Middle frontal gyrus (tissue), 1 donor: ENCODE measurements around the gene AGAP1.
A peak's percentile ranks its signal among the peaks of the same experiment; 100 is the strongest.

ENCODE experiments used
- DNase-seq: peaks from one replicate; pipeline ENCODE4 v3.0.0-alpha.2; 2015; ENCODE audit warnings: low spot score; ENCODE audit errors: extremely low spot score

AGAP1 gene

DNA sequence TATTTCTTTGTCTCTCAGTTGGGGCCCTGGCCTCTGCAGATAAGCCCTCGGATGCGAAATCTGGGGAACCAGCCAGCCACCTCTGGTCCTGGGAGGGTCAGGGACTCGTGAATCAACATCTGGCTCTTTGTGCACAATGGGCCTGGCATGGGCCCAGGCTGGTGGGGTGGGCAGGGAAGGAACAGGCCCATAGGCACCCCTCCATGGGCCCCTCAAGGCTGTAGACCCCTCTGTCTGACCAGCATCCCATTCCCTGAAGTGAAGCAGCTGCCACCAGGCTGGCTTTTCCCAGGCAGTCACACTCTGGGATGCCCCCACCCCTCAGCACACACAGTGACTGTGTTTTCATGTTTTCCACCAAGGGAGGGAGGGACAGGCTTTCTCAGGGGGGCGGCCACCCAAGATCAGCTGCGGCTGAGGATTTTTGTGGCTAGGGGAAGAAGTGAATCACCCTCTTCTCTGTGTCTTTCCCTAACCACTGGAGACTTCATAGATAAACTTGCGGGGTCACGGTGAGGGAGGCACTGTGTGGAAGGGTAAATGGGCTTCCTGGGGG is 166.0 kb downstream of the AGAP1 start:
- DNase-seq, result no peak

GRCh38 chr2:235660484-235661082 is 166.7 kb downstream of the AGAP1 start:
- DNase-seq, result no peak

DNA sequence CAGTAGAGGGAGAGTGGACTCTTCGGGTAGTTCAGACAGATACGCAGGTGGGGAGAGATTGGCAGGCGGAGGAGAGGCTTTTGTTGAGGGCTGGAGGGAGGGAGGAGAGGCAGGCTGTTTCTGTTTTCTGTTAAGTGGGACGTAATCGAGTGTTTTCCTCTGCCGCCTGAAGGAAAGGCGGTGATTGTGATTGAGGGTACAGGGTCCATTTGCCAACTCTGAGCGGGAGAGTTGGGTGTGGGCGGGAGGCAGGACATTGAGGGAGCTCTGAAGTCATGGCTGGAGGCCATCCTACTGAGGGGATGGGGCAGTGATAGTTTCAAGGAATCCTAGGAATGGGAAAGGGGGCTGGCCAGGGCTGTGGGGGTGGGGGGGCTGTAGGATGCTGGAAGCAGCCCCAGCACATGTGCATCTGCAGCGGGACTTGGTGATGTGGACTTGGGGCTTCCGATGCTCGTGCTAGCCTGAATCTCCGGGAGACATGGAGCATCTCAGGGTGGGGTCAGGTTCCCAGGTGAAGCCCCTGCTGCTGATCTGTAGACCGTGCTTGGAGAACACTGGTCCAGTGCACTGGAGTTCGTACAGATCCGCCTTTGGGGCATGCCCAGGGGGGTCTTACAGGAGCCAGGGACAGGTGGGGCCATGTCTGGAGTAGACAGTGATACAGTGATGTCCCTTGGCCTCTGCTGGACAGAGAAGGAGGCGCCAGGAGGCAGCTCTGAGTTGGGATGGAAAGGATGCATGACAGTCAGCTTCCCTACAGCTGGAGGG is 167.5 kb downstream of the AGAP1 start:
- no peak for DNase-seq

- DNase-seq, result no peak
Observed at GRCh38 chr2:235661952-235662351, 168.1 kb downstream of the AGAP1 start.

GRCh38 chr2:235663875-235664274 is 170.0 kb downstream of the AGAP1 start:
- no peak for DNase-seq

- DNase-seq, result no peak
Observed at GRCh38 chr2:235665661-235666212, 171.9 kb downstream of the AGAP1 start.

DNA sequence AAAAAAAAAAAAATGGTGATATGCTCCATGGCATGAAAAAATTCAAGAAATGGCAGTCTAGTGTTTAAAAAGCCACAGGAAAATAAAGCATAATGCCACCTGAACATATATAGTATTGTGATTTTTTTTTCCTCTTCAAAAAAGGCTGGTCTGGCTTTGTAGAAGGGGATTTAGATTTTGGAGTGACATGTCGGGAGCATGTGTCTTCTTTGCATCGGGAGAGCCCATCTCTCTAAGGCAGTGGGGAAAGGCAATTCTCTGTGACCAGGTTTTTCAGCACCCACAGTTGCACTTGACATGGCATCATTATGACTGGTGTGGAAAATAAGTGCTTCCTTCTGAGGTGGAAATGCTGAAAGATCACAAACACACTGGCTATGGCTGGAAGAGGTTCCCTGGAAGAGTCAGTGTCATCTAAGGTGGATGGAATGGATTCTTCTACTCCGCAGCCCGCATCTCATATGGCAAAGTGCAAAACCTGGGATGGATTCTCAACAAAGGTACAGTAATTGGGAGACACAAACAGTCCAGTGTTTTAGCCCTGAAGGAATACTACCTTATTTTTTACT is 172.5 kb downstream of the AGAP1 start:
- peak; percentile 71 for DNase-seq

- DNase-seq, result no peak
Observed at GRCh38 chr2:235668782-235669181, 174.9 kb downstream of the AGAP1 start.

GRCh38 chr2:235669269-235669831 is 175.5 kb downstream of the AGAP1 start:
- peak; percentile 50 for DNase-seq

GRCh38 chr2:235669983-235670962 is 176.4 kb downstream of the AGAP1 start:
- peak; percentile 48 for DNase-seq

- DNase-seq, result no peak
Observed at GRCh38 chr2:235670974-235671787, 177.3 kb downstream of the AGAP1 start.

DNA sequence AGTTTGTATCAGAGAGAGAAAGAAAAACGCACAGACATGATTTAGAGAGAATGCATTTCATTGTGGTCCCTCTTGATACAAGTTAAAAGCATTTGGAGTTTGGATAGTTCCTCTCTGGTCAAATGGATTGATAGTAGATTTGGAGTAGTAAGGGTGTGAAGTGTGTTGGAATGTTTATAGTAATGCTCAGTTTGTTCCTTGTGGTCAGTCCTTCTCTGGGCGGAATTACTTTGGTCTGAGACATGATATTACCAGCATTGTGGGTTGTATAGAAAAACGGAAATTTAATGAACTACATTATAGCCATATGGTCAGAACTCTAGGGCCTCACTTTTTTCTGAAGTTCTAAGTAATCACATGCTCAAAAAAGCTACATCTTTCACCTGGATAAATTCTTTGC is 178.9 kb downstream of the AGAP1 start:
- no peak for DNase-seq

GRCh38 chr2:235674146-235674545 is 180.3 kb downstream of the AGAP1 start:
- no peak for DNase-seq

DNA sequence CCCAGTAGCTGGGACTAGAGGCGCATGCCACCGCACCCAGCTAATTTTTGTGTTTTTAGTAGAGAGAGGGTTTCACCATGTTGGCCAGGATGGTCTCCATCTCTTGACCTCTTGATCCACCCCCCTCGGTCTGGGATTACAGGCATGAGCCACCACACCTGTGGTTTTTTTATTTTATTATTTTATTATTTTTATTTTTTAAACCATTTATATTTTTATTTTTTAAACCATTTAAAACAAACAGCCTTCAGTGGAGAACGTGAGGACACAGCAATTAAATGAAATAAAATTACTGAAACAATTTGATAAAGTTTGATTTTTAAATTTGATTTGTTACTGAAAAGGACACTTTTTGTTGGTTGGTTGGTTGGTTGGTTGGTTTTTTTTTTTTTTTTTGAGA is 181.0 kb downstream of the AGAP1 start:
- no peak for DNase-seq

DNA sequence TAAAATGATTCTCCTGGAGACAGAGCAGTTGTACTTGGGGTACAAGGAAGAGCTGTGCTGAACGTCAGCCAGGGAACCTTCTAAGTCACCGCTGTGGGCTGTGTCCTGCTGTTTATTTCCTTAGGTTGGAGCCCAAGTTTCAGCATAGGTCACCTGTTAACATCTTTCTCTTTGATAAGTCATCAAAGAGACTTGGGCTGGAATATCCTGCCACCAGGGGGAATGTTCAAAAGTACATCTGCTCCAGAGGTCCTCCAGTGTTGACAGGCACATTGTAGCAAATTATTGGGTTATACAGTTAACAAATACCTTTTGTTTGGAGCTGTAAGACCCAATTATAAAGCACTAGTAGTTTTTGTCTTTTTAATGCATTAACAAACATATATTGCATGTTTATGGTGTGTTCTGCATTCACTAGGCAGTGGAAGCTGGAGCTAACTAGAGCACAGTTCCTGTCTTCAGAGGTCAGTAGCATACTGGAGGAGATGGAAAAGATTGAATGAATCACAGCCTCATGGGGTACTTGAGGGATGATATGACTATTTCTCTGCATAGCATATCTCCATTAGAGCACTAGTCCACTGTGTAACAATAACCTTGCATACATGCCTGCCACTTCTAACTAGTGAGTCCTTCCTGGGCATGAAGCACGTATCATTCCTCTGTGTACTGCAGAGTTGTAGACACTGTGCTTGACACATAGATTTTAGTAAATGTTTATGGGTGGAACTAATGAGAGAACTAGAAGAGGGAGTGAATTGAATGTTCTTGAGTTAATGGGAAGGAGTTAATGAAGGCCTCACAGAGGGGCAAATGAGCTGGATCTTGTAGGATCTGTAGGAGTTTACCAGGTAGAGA is 182.1 kb downstream of the AGAP1 start:
- no peak for DNase-seq

DNA sequence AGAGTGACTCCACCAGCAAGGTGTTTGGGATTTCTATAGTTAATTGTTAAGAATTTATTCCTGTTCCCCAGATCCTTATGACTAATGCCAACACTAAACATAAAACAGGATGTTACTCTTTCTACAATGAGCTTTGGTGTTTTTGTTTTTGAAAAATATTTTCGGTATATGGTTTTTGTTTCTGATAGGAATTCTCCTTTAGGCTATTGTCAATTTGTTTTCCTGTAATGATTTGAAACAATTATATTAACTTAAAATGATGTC is 182.6 kb downstream of the AGAP1 start:
- DNase-seq, result no peak

DNA sequence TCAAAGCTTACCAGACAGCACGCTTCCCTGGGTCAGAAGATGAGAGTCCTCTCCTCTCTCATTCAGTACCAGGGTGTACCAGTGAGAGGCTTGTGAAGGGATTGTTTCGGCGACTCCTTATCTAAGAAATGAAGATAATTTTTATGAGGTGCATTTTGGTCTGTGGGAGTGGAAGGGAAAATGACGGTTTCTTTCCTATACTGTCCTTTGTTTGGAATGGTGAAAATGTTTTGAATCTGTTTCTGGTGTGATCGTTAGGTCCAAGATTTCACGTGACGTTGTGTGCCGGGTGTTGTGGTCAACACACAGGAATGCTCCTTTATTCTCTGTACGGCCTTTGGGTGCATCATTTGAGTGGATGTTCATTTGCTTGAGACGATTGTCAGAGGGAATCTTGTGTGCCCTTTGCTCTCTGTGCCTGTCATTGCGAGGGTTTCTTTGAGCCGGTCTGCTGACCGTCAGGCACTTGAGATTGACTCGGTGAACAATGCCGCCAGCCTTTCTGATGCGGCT is 183.5 kb downstream of the AGAP1 start:
- no peak for DNase-seq

DNA sequence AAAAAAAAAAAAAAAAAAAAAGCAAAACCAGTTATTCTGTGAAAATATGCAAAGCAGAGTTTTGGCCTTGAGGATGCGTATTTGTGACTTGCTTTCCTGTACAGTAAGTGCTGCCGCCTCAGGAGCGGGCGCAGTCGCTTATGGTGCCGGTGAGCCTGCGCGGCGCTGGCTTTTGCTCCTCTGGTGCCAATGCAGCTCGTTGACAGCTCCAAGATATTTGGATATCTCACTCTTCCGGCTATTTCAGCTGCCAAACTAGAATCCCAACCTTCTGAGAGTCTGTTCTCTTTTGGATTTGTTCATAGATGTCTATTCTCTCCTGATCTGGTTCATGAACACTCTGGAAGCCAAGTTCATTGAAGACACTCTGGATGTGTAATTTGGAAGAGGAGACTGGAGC is 184.1 kb downstream of the AGAP1 start:
- no peak for DNase-seq

- no peak for DNase-seq
Observed at GRCh38 chr2:235678712-235679111, 184.9 kb downstream of the AGAP1 start.
